ENCODE measurements around the gene CERT1. TPM values are rescaled to one million over a fixed set of nuclear protein-coding genes. Genes with fewer than 3 reads are reported as not detected.
"Not testable (repeated sequence)": the region's sequence is repeated elsewhere in the genome, so short reads cannot be mapped to it uniquely, and the experiment has no call there.

The CERT1 gene
- total RNA-seq, 1 experiment from 2014 or later, result 50.2 TPM

GRCh38 chr5:75560655-75561054, 49.2 kb upstream of the CERT1 start:
- not testable (repeated sequence) for H3K27ac Mint-ChIP-seq; H3K27ac ChIP-seq (ENCODE audit: insufficient read length, low read depth, low read length); H3K79me2 ChIP-seq (ENCODE audit: insufficient read depth, low read length); H3T11ph ChIP-seq (ENCODE audit: low read length); H2AFZ ChIP-seq (ENCODE audit: low read length); H2BK12ac ChIP-seq (ENCODE audit: insufficient read length, low read depth, low read length); H3K27me3 Mint-ChIP-seq (ENCODE audit: low read depth); H2BK120ac ChIP-seq (ENCODE audit: low read depth, low read length, poor library complexity, severe bottlenecking); H3K9ac ChIP-seq (ENCODE audit: extremely low read depth, insufficient read length, low read length); H2AK5ac ChIP-seq (ENCODE audit: insufficient read length, low read length); H2BK5ac ChIP-seq (ENCODE audit: insufficient read length, low read length); H3K79me1 ChIP-seq (ENCODE audit: insufficient read depth, low read depth, low read length, poor library complexity, severe bottlenecking); H3K27me3 ChIP-seq (ENCODE audit: insufficient read depth, low read length); H3K56ac ChIP-seq (ENCODE audit: insufficient read length, low read depth, low read length); H3K14ac ChIP-seq (ENCODE audit: insufficient read depth, low read length); H3K4ac ChIP-seq (ENCODE audit: low read depth, low read length); H2BK20ac ChIP-seq (ENCODE audit: low read depth, low read length, poor library complexity, severe bottlenecking); H3K4me2 ChIP-seq (ENCODE audit: insufficient read depth, insufficient read length, low read length); H4K20me1 ChIP-seq (ENCODE audit: control insufficient read depth, insufficient read depth, insufficient read length); DNase-seq; H3K9me3 ChIP-seq (ENCODE audit: control insufficient read depth, low read depth, low read length); H3K23me2 ChIP-seq (ENCODE audit: insufficient read length, low read depth, low read length, poor library complexity, severe bottlenecking); H3K4me1 ChIP-seq (ENCODE audit: insufficient read depth, low read length); H3K23ac ChIP-seq (ENCODE audit: insufficient read length, low read depth, low read length); H4K5ac ChIP-seq (ENCODE audit: insufficient read length, low read depth, low read length); H4K8ac ChIP-seq (replicated peaks; ENCODE audit: insufficient read length, low read depth, low read length); H4K91ac ChIP-seq (ENCODE audit: insufficient read length, low read depth, low read length); H2BK15ac ChIP-seq (ENCODE audit: low read depth, low read length); H3K4me3 Mint-ChIP-seq; H3K18ac ChIP-seq (ENCODE audit: insufficient read length, low read depth, low read length)
- no CpG with 5 or more reads among the region's 1 CpG for WGBS (ENCODE audit: extremely low coverage, insufficient read length, low lambda C conversion rate)
- H3K36me3 Mint-ChIP-seq (ENCODE audit: insufficient read depth in 1 of 3, low read depth in 3 of 3), result peaks cover 18 to 36% (median 34%) of the 10 kb centered on the region in 3 experiments
- H3K4me1 Mint-ChIP-seq, result peaks cover 5 to 12% of the 10 kb centered on the region in 2 experiments; a peak in 3 of 4 replicates
- H3K9me3 Mint-ChIP-seq, result peaks cover 23 to 26% of the 10 kb centered on the region in 2 experiments; a peak in 4 of 5 replicates

All from H9 (cell line).